Measurements from ENCODE around the gene SFT2D2.

SFT2D2 gene

GRCh38 chr1:168213349-168213748 lies 12.5 kb upstream of the SFT2D2 start:
- no peak overlapping the region for H3K4me3 ChIP-seq (ENCODE audit: low read depth, low read length)
- TF ChIP-seq CTCF (IDR thresholded peaks at IDR 0.05; ENCODE audit: borderline replicate concordance, insufficient read depth, low read depth, low read length) = no peak

GRCh38 chr1:168216171-168216570 lies 9.6 kb upstream of the SFT2D2 start:
- H3K4me3 ChIP-seq (ENCODE audit: low read depth, low read length) = no peak overlapping the region
- TF ChIP-seq CTCF (IDR thresholded peaks at IDR 0.05; ENCODE audit: borderline replicate concordance, insufficient read depth, low read depth, low read length) = no peak

GRCh38 chr1:168217664-168218063 lies 8.1 kb upstream of the SFT2D2 start:
- TF ChIP-seq CTCF (IDR thresholded peaks at IDR 0.05; ENCODE audit: borderline replicate concordance, insufficient read depth, low read depth, low read length) = no peak
- no peak overlapping the region for H3K4me3 ChIP-seq (ENCODE audit: low read depth, low read length)

- no peak overlapping the region for H3K4me3 ChIP-seq (ENCODE audit: low read depth, low read length)
- TF ChIP-seq CTCF (IDR thresholded peaks at IDR 0.05; ENCODE audit: borderline replicate concordance, insufficient read depth, low read depth, low read length) = no peak
Measured at GRCh38 chr1:168218658-168219057, 7.1 kb upstream of the SFT2D2 start.

- H3K4me3 ChIP-seq (ENCODE audit: low read depth, low read length) = no peak overlapping the region
- no peak for TF ChIP-seq CTCF (IDR thresholded peaks at IDR 0.05; ENCODE audit: borderline replicate concordance, insufficient read depth, low read depth, low read length)
Measured at GRCh38 chr1:168220470-168220871, 5.3 kb upstream of the SFT2D2 start.

GRCh38 chr1:168221275-168221674 lies 4.5 kb upstream of the SFT2D2 start:
- H3K4me3 ChIP-seq (ENCODE audit: low read depth, low read length) = no peak overlapping the region
- TF ChIP-seq CTCF (IDR thresholded peaks at IDR 0.05; ENCODE audit: borderline replicate concordance, insufficient read depth, low read depth, low read length) = no peak

GRCh38 chr1:168223261-168223660 lies 2.5 kb upstream of the SFT2D2 start:
- no peak overlapping the region for H3K4me3 ChIP-seq (ENCODE audit: low read depth, low read length)
- TF ChIP-seq CTCF (IDR thresholded peaks at IDR 0.05; ENCODE audit: borderline replicate concordance, insufficient read depth, low read depth, low read length) = no peak
